Measurements from ENCODE around the gene HS6ST3.

DNA sequence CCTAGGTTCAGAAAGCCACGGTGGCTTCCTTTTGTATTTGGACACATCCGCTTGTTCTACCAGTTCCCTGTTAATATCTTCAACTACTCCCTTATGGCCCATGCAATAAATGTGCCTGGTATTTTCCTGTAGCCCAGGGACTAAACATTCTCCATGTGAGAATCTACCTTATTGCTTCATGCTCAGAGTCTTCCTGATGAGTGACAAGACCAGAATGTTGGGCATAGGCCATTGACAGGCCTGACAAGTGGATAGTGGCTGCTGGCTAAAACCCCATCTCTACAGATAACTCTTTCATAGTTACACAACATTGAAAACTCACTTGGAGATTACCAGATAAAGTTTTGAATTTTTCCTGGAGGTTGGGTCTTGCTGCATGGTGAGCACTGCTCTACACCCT, 449.9 kb downstream of the HS6ST3 start:
- no peak for TF ChIP-seq POLR2A (IDR thresholded peaks at IDR 0.05)
- no peak for TF ChIP-seq CTCF (IDR thresholded peaks at IDR 0.05 in 8 of 11, conservative IDR thresholded peaks at IDR 0.05 in 3 of 11)
- TF ChIP-seq POLR2AphosphoS5 (IDR thresholded peaks at IDR 0.05): no peak

All from spleen (tissue), 7 donors.